Measurements from ENCODE around the gene KCNF1. TPM values are rescaled to one million over a fixed set of nuclear protein-coding genes. Genes with fewer than 3 reads are reported as not detected.

KCNF1 gene
- total and polyA plus RNA-seq, 12 donors, result 0.10 to 0.42 (median 0.24) TPM; not detected in 4

- H3K4me3 ChIP-seq, result no peak overlapping the region
- H3K27me3 ChIP-seq, result peaks cover 0 to 32% (median 9%) of the 10 kb centered on the region in 7 donors
- 87 to 92% methylated on average over 13 of the region's 13 CpGs for WGBS, 2 donors
- no peak overlapping the region for H3K27ac ChIP-seq
- TF ChIP-seq CTCF (IDR thresholded peaks at IDR 0.05), result no peak
- H3K9me3 ChIP-seq, result no peaks in the 10 kb centered on the region
- H3K36me3 ChIP-seq, result no peaks in the 10 kb centered on the region
- intact Hi-C loops (cut with DNase I), result no loop called here
- no peak for DNase-seq
- peaks cover 0 to 19% (median 4%) of the 10 kb centered on the region in 9 donors for H3K4me1 ChIP-seq
- ATAC-seq, result peak in 1 of 8 donors; percentile 26
Measured at GRCh38 chr2:10961490-10961875, 49.7 kb downstream of the KCNF1 start.

GRCh38 chr2:10962004-10962403, 50.3 kb downstream of the KCNF1 start:
- H3K36me3 ChIP-seq, result no peaks in the 10 kb centered on the region
- WGBS, 2 donors, result 87 to 89% methylated on average over 14 of the region's 14 CpGs
- H3K9me3 ChIP-seq, result no peaks in the 10 kb centered on the region
- H3K27me3 ChIP-seq, result peaks cover 0 to 33% (median 10%) of the 10 kb centered on the region in 7 donors
- no peak for TF ChIP-seq CTCF (IDR thresholded peaks at IDR 0.05)
- H3K4me3 ChIP-seq, result no peak overlapping the region
- peaks cover 0 to 19% (median 4%) of the 10 kb centered on the region in 9 donors for H3K4me1 ChIP-seq
- DNase-seq (no peak), ATAC-seq (no peak)
- intact Hi-C loops (cut with DNase I), result no loop called here
- H3K27ac ChIP-seq, result no peak overlapping the region

GRCh38 chr2:10963155-10963554, 51.4 kb downstream of the KCNF1 start:
- ATAC-seq (no peak), DNase-seq (no peak)
- Histone ChIP-seq H3K4me3 (no peak overlapping the region), H3K27ac (no peak overlapping the region), H3K27me3 (peaks cover 0 to 40% (median 13%) of the 10 kb centered on the region in 7 donors), H3K36me3 (no peaks in the 10 kb centered on the region), H3K4me1 (peaks cover 0 to 19% (median 4%) of the 10 kb centered on the region in 9 donors), H3K9me3 (no peaks in the 10 kb centered on the region)
- WGBS, 2 donors, result 36 to 48% methylated on average over 8 of the region's 8 CpGs
- intact Hi-C loops (cut with DNase I), result no loop called here
- no peak for TF ChIP-seq CTCF (IDR thresholded peaks at IDR 0.05)

Other genes starting within 250 kb of the KCNF1 start
- gene NOL10, start 222.0 kb upstream of the KCNF1 start, total RNA-seq, result 10 to 100 TPM; 15.0 to 21.0 (median 19.2) TPM
- 10 to 100 TPM in 1 of 2 donors, 1 to 10 TPM in 1; 6.9 to 11.3 TPM for gene NOL10, start 222.0 kb upstream of the KCNF1 start, polyA plus RNA-seq
- gene ATP6V1C2, start 190.3 kb upstream of the KCNF1 start, total RNA-seq, result 1 to 10 TPM in 3 of 10 donors, under 1 TPM in 7; 0.09 to 3.4 (median 0.64) TPM
- 1 to 10 TPM; 1.6 to 2.1 TPM for gene ATP6V1C2, start 190.3 kb upstream of the KCNF1 start, polyA plus RNA-seq
- gene PDIA6, start 99.1 kb upstream of the KCNF1 start, total RNA-seq, result 100 to 1,000 TPM in 6 of 10 donors, 10 to 100 TPM in 4; 86.9 to 174 (median 107) TPM
- gene PDIA6, start 99.1 kb upstream of the KCNF1 start, polyA plus RNA-seq, result 100 to 1,000 TPM in 1 of 2 donors, 10 to 100 TPM in 1; 24.7 to 317 TPM
- gene SLC66A3, start 243.5 kb downstream of the KCNF1 start, total RNA-seq, result 10 to 100 TPM in 1 of 10 donors, 1 to 10 TPM in 9; 4.5 to 15.4 (median 6.5) TPM
- 1 to 10 TPM; 7.8 to 8.9 TPM for gene SLC66A3, start 243.5 kb downstream of the KCNF1 start, polyA plus RNA-seq